ENCODE measurements around the gene RNF186.

RNF186 gene

GRCh38 chr1:19780267-19780877, 34.7 kb downstream of the RNF186 start:
- TF ChIP-seq CTCF (IDR thresholded peaks at IDR 0.05; ENCODE audit: insufficient read depth, low read length, missing control alignments): no peak

GRCh38 chr1:19776933-19777332, 38.1 kb downstream of the RNF186 start:
- no peak for DNase-seq (ENCODE audit: low read depth, low spot score)
- POLR2A ChIA-PET: no interaction called here
- H3K4me3 ChIP-seq (ENCODE audit: low read depth, low read length): no peak overlapping the region
- CTCF ChIA-PET: interaction anchor here (1.0 to 10.7 kb wide), 3 partner anchors 10 to 115 kb away, joined by 3 to 69 read pairs (median 4); no protein-coding TSS in a partner anchor
- no peak for TF ChIP-seq CTCF (IDR thresholded peaks at IDR 0.05; ENCODE audit: insufficient read depth, low read length, missing control alignments)

More at GRCh38 chr1:19780267-19780877, 34.7 kb downstream of the RNF186 start:
- ChIA-PET POLR2A (no interaction called here), CTCF (interaction anchor here (1.5 to 1.6 kb wide), 2 partner anchors 15 to 19 kb away, joined by 3 to 4 read pairs; no protein-coding TSS in a partner anchor)
- no peak for DNase-seq (ENCODE audit: low read depth, low spot score)
- H3K4me3 ChIP-seq (ENCODE audit: low read depth, low read length): no peak overlapping the region

GRCh38 chr1:19776287-19776686, 38.8 kb downstream of the RNF186 start:
- no peak overlapping the region for H3K4me3 ChIP-seq (ENCODE audit: low read depth, low read length)
- no peak for DNase-seq (ENCODE audit: low read depth, low spot score)
- POLR2A ChIA-PET: no interaction called here
- CTCF ChIA-PET: interaction anchor here (1.0 to 10.7 kb wide), 3 partner anchors 9 to 115 kb away, joined by 3 to 69 read pairs (median 4); no protein-coding TSS in a partner anchor
- no peak for TF ChIP-seq CTCF (IDR thresholded peaks at IDR 0.05; ENCODE audit: insufficient read depth, low read length, missing control alignments)

GRCh38 chr1:19775831-19776230, 39.3 kb downstream of the RNF186 start:
- POLR2A ChIA-PET: no interaction called here
- H3K4me3 ChIP-seq (ENCODE audit: low read depth, low read length): no peak overlapping the region
- CTCF ChIA-PET: interaction anchor here (1.2 to 10.7 kb wide), 2 partner anchors 15 to 114 kb away, joined by 3 to 69 read pairs; no protein-coding TSS in a partner anchor
- DNase-seq (ENCODE audit: low read depth, low spot score): no peak
- no peak for TF ChIP-seq CTCF (IDR thresholded peaks at IDR 0.05; ENCODE audit: insufficient read depth, low read length, missing control alignments)

GRCh38 chr1:19775317-19775716, 39.8 kb downstream of the RNF186 start:
- H3K4me3 ChIP-seq (ENCODE audit: low read depth, low read length): no peak overlapping the region
- no peak for DNase-seq (ENCODE audit: low read depth, low spot score)
- ChIA-PET CTCF (interaction anchor here (10.7 kb wide), 1 partner anchor 14 kb away, joined by 69 read pairs; no protein-coding TSS in a partner anchor), POLR2A (no interaction called here)
- TF ChIP-seq CTCF (IDR thresholded peaks at IDR 0.05; ENCODE audit: insufficient read depth, low read length, missing control alignments): no peak

- ChIA-PET CTCF (interaction anchor here (1.2 to 10.7 kb wide), 2 partner anchors 13 to 70 kb away, joined by 3 to 69 read pairs; no protein-coding TSS in a partner anchor), POLR2A (no interaction called here)
- TF ChIP-seq CTCF (IDR thresholded peaks at IDR 0.05; ENCODE audit: insufficient read depth, low read length, missing control alignments): no peak
- DNase-seq (ENCODE audit: low read depth, low spot score): no peak
- H3K4me3 ChIP-seq (ENCODE audit: low read depth, low read length): no peak overlapping the region
Observed at GRCh38 chr1:19774180-19774785, 40.8 kb downstream of the RNF186 start.

Data from AG04449 (cell line).